Measurements from ENCODE around the gene DUSP5.

DNA sequence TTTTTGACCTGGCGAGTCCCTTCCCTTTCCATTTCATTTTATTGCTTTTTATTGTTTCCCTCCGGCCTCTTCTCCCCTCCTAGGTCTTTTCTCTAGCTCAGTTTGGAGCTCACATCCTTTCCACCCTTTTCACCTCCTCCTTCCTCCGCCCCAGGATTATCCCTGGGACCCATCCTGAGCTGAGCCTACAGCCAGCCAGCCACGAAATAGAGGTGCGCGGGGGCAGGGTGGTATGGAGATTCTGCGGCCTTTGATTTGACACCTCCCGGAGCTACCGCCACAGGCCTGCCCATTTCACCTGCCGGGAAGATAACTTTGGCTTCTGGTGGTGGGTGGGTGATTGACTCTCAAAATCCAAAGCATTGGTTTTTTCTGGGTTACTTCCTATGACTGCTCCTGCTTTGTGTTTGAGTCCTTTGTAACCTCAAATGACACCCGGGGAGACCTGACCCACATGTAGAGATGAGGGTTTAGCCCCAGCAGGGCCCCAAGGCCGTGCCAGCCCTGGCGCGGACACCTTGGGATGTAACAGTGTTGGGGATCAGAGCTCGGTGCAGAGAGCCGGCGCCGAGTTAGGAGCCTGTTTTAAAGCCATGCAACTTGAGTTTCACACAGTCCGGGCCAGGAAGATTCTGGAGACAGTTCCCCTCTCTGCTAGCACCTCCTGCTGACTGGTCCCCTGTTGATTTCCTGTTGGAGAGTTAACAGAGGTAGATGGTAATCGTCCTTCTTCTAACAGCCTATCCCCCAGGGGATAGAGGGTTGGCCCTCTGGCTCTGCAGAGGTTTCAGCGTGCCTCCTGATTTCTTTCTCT lies 1.5 kb downstream of the DUSP5 start:
- TF ChIP-seq POLR2AphosphoS5 (IDR thresholded peaks at IDR 0.05), result no peak
- peak in 1 of 4 donors; percentile 26 for TF ChIP-seq POLR2A (IDR thresholded peaks at IDR 0.05)
- TF ChIP-seq, protein P1, sequence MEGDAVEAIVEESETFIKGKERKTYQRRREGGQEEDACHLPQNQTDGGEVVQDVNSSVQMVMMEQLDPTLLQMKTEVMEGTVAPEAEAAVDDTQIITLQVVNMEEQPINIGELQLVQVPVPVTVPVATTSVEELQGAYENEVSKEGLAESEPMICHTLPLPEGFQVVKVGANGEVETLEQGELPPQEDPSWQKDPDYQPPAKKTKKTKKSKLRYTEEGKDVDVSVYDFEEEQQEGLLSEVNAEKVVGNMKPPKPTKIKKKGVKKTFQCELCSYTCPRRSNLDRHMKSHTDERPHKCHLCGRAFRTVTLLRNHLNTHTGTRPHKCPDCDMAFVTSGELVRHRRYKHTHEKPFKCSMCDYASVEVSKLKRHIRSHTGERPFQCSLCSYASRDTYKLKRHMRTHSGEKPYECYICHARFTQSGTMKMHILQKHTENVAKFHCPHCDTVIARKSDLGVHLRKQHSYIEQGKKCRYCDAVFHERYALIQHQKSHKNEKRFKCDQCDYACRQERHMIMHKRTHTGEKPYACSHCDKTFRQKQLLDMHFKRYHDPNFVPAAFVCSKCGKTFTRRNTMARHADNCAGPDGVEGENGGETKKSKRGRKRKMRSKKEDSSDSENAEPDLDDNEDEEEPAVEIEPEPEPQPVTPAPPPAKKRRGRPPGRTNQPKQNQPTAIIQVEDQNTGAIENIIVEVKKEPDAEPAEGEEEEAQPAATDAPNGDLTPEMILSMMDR (IDR thresholded peaks at IDR 0.05), result peak in 1 of 6 experiments; percentile 19
- no peak for TF ChIP-seq EP300 (IDR thresholded peaks at IDR 0.05)

All from upper lobe of left lung (tissue), 4 donors.